Activated T-helper 1 cell treated with Interleukin-2 at 50 U/mL for 16 hours (primary cell): Measurements from ENCODE around the gene PRSS33.

ENCODE experiments used
- DNase-seq: peaks from one replicate; pipeline ENCODE4 v3.0.0-alpha.2; 2020; ENCODE audit warnings: low read depth

Gene PRSS33

GRCh38 chr16:2787406-2787805 is at the start of gene PRSS33:
Gene PRSS33, minus strand, starts transcription at chr16:2787560. Its CDS starts 1,013 bp downstream, at chr16:2786547.
- no peak for DNase-seq

- no peak for DNase-seq
These were observed 49.5 kb upstream of the PRSS33 start for GRCh38 chr16:2836646-2837508.

- no peak for DNase-seq
These were observed 48.5 kb upstream of the PRSS33 start for GRCh38 chr16:2835638-2836493.

GRCh38 chr16:2834968-2835367 is 47.6 kb upstream of the PRSS33 start:
- no peak for DNase-seq

GRCh38 chr16:2833776-2834175 is 46.4 kb upstream of the PRSS33 start:
- DNase-seq: no peak

- no peak for DNase-seq
These were observed 43.8 kb upstream of the PRSS33 start for GRCh38 chr16:2831203-2831602.

- no peak for DNase-seq
These were observed 43.0 kb upstream of the PRSS33 start for GRCh38 chr16:2830355-2830695.

GRCh38 chr16:2829501-2830354 is 42.4 kb upstream of the PRSS33 start, which contains the start of gene ZG16B:
Gene ZG16B, plus strand, starts transcription at chr16:2830303. Its CDS starts 139 bp downstream, at chr16:2830442.
- no peak for DNase-seq

GRCh38 chr16:2828876-2829430 is 41.6 kb upstream of the PRSS33 start:
- no peak for DNase-seq

GRCh38 chr16:2828521-2828840 is 41.1 kb upstream of the PRSS33 start:
- no peak for DNase-seq

- no peak for DNase-seq
These were observed 40.6 kb upstream of the PRSS33 start for GRCh38 chr16:2827831-2828520.

GRCh38 chr16:2827374-2827791 is 40.0 kb upstream of the PRSS33 start:
- no peak for DNase-seq

GRCh38 chr16:2826591-2827373 is 39.4 kb upstream of the PRSS33 start:
- no peak for DNase-seq

- DNase-seq: no peak
These were observed 38.5 kb upstream of the PRSS33 start for GRCh38 chr16:2825906-2826305.

GRCh38 chr16:2825049-2825742 is 37.8 kb upstream of the PRSS33 start:
- DNase-seq: no peak

- DNase-seq: no peak
These were observed 37.3 kb upstream of the PRSS33 start for GRCh38 chr16:2824626-2825025.

- no peak for DNase-seq
These were observed 35.1 kb upstream of the PRSS33 start for GRCh38 chr16:2822496-2822895.

GRCh38 chr16:2822158-2822495 is 34.8 kb upstream of the PRSS33 start:
- DNase-seq: no peak

GRCh38 chr16:2821487-2822157 is 34.3 kb upstream of the PRSS33 start:
- DNase-seq: no peak
